ENCODE results near the gene DENND4C. TPM values are rescaled to one million over a fixed set of nuclear protein-coding genes. Genes with fewer than 3 reads are reported as not detected.

Gene DENND4C
- total and polyA plus RNA-seq, 2 donors (not counting 1 experiment from before 2014, with no cell fraction given): 27.4 to 87.0 TPM

GRCh38 chr9:19281801-19282200, 51.3 kb downstream of the DENND4C start:
- Histone ChIP-seq H3K36me3 (ENCODE audit: control insufficient read depth, insufficient read depth, low read length) (no peaks in the 10 kb centered on the region), H3K27me3 (ENCODE audit: control insufficient read depth, insufficient read depth, low read length) (no peaks in the 10 kb centered on the region), H3K4me1 (ENCODE audit: control insufficient read depth, extremely low read depth, insufficient read depth, low read length) (no peaks in the 10 kb centered on the region), H4K20me1 (ENCODE audit: control insufficient read depth, extremely low read depth, insufficient read depth, low read length) (no peaks in the 10 kb centered on the region), H3K79me2 (ENCODE audit: control insufficient read depth, insufficient read depth, low read length) (peaks cover 4% of the 10 kb centered on the region), H3K4me3 (replicated peaks in 1 of 4; ENCODE audit: control extremely low read depth in 1 of 4, insufficient read depth in 1 of 4, low read depth in 3 of 4, low read length in 4 of 4) (no peak overlapping the region), H3K27ac (ENCODE audit: insufficient read depth, low read length) (no peak overlapping the region), H3K9me3 (ENCODE audit: control insufficient read depth, insufficient read depth, low read depth, low read length) (no peaks in the 10 kb centered on the region), H3K9ac (ENCODE audit: insufficient read depth, low read length) (no peak overlapping the region), H3K4me2 (ENCODE audit: extremely low read depth, insufficient read depth, low read length) (no peak overlapping the region), H2AFZ (ENCODE audit: low read length) (no peak overlapping the region)
- TF ChIP-seq CTCF (conservative IDR thresholded peaks at IDR 0.05 in 1 of 2, IDR thresholded peaks at IDR 0.05 in 1 of 2; ENCODE audit: low read depth in 1 of 2, low read length in 2 of 2) (no peak), EZH2 (IDR thresholded peaks at IDR 0.05; ENCODE audit: low read length, missing control alignments) (no peak)
- no peak for DNase-seq (ENCODE audit: low read depth in 2 of 2)

GRCh38 chr9:19283072-19283710, 52.7 kb downstream of the DENND4C start:
- Histone ChIP-seq H3K4me2 (ENCODE audit: extremely low read depth, insufficient read depth, low read length) (no peak overlapping the region), H3K4me3 (replicated peaks in 1 of 4; ENCODE audit: control extremely low read depth in 1 of 4, insufficient read depth in 1 of 4, low read depth in 3 of 4, low read length in 4 of 4) (no peak overlapping the region), H3K36me3 (ENCODE audit: control insufficient read depth, insufficient read depth, low read length) (no peaks in the 10 kb centered on the region), H3K9ac (ENCODE audit: insufficient read depth, low read length) (no peak overlapping the region), H3K27me3 (ENCODE audit: control insufficient read depth, insufficient read depth, low read length) (no peaks in the 10 kb centered on the region), H3K27ac (ENCODE audit: insufficient read depth, low read length) (no peak overlapping the region), H4K20me1 (ENCODE audit: control insufficient read depth, extremely low read depth, insufficient read depth, low read length) (no peaks in the 10 kb centered on the region), H2AFZ (ENCODE audit: low read length) (no peak overlapping the region), H3K4me1 (ENCODE audit: control insufficient read depth, extremely low read depth, insufficient read depth, low read length) (no peaks in the 10 kb centered on the region), H3K79me2 (ENCODE audit: control insufficient read depth, insufficient read depth, low read length) (peaks cover 4% of the 10 kb centered on the region), H3K9me3 (ENCODE audit: control insufficient read depth, insufficient read depth, low read depth, low read length) (no peaks in the 10 kb centered on the region)
- TF ChIP-seq EZH2 (IDR thresholded peaks at IDR 0.05; ENCODE audit: low read length, missing control alignments) (no peak), CTCF (conservative IDR thresholded peaks at IDR 0.05 in 1 of 2, IDR thresholded peaks at IDR 0.05 in 1 of 2; ENCODE audit: low read depth in 1 of 2, low read length in 2 of 2) (no peak)
- DNase-seq (ENCODE audit: low read depth in 2 of 2): no peak

- Histone ChIP-seq H3K27me3 (ENCODE audit: control insufficient read depth, insufficient read depth, low read length) (no peaks in the 10 kb centered on the region), H3K4me2 (ENCODE audit: extremely low read depth, insufficient read depth, low read length) (no peak overlapping the region), H3K79me2 (ENCODE audit: control insufficient read depth, insufficient read depth, low read length) (peaks cover 4% of the 10 kb centered on the region), H3K9ac (ENCODE audit: insufficient read depth, low read length) (no peak overlapping the region), H3K4me3 (replicated peaks in 1 of 4; ENCODE audit: control extremely low read depth in 1 of 4, insufficient read depth in 1 of 4, low read depth in 3 of 4, low read length in 4 of 4) (no peak overlapping the region), H2AFZ (ENCODE audit: low read length) (no peak overlapping the region), H3K27ac (ENCODE audit: insufficient read depth, low read length) (no peak overlapping the region), H3K4me1 (ENCODE audit: control insufficient read depth, extremely low read depth, insufficient read depth, low read length) (no peaks in the 10 kb centered on the region), H3K9me3 (ENCODE audit: control insufficient read depth, insufficient read depth, low read depth, low read length) (no peaks in the 10 kb centered on the region), H3K36me3 (ENCODE audit: control insufficient read depth, insufficient read depth, low read length) (no peaks in the 10 kb centered on the region), H4K20me1 (ENCODE audit: control insufficient read depth, extremely low read depth, insufficient read depth, low read length) (no peaks in the 10 kb centered on the region)
- DNase-seq (ENCODE audit: low read depth in 2 of 2): no peak
- TF ChIP-seq EZH2 (IDR thresholded peaks at IDR 0.05; ENCODE audit: low read length, missing control alignments) (no peak), CTCF (conservative IDR thresholded peaks at IDR 0.05 in 1 of 2, IDR thresholded peaks at IDR 0.05 in 1 of 2; ENCODE audit: low read depth in 1 of 2, low read length in 2 of 2) (no peak)
Observed at GRCh38 chr9:19284729-19285128, 54.2 kb downstream of the DENND4C start.

All from fibroblast of lung (primary cell).